CD4-positive, alpha-beta T cell treated with Interleukin-4 for 4 hours (primary cell): Measurements from ENCODE around the gene DISP2.

Source experiments
- DNase-seq: peaks from one replicate; pipeline ENCODE4 v3.0.0-alpha.2; 2020

DISP2 gene

GRCh38 chr15:40357723-40358470 is at the start of gene DISP2:
DISP2 (plus strand) TSS chr15:40358219; CDS start chr15:40358322, 103 bp downstream.
- DNase-seq, result peak; percentile 82

- DNase-seq, result no peak
These were observed 48.6 kb upstream of the DISP2 start for GRCh38 chr15:40309344-40309862.

- DNase-seq, result peak; percentile 49
These were observed 47.7 kb upstream of the DISP2 start for GRCh38 chr15:40310001-40310959.

GRCh38 chr15:40310993-40311392 is 47.0 kb upstream of the DISP2 start:
- no peak for DNase-seq

GRCh38 chr15:40312370-40313158 is 45.5 kb upstream of the DISP2 start:
- no peak for DNase-seq

GRCh38 chr15:40313531-40314398 is 44.3 kb upstream of the DISP2 start:
- DNase-seq, result peak; percentile 67

- no peak for DNase-seq
These were observed 43.2 kb upstream of the DISP2 start for GRCh38 chr15:40314723-40315276.

GRCh38 chr15:40316931-40317330 is 41.1 kb upstream of the DISP2 start:
- DNase-seq, result no peak

GRCh38 chr15:40317580-40317979 is 40.4 kb upstream of the DISP2 start:
- DNase-seq, result no peak

GRCh38 chr15:40320409-40320808 is 37.6 kb upstream of the DISP2 start:
- no peak for DNase-seq

- DNase-seq, result peak; percentile 77
These were observed 37.1 kb upstream of the DISP2 start for GRCh38 chr15:40320931-40321371.

- no peak for DNase-seq
These were observed 35.3 kb upstream of the DISP2 start for GRCh38 chr15:40322531-40323238.

GRCh38 chr15:40323239-40323952 is 34.6 kb upstream of the DISP2 start, which contains the start of gene INAFM2:
INAFM2 (plus strand) TSS chr15:40323692; CDS start chr15:40324056, 364 bp downstream.
- peak; percentile 91 for DNase-seq

GRCh38 chr15:40323953-40324937 is 33.8 kb upstream of the DISP2 start:
- DNase-seq, result no peak

GRCh38 chr15:40325188-40325587 is 32.8 kb upstream of the DISP2 start:
- DNase-seq, result no peak

- DNase-seq, result no peak
These were observed 32.3 kb upstream of the DISP2 start for GRCh38 chr15:40325700-40326099.

GRCh38 chr15:40327457-40327856 is 30.6 kb upstream of the DISP2 start:
- DNase-seq, result no peak

GRCh38 chr15:40328176-40328575 is 29.8 kb upstream of the DISP2 start:
- no peak for DNase-seq

GRCh38 chr15:40328751-40329150 is 29.3 kb upstream of the DISP2 start:
- DNase-seq, result no peak
